HepG2 (cell line): Measurements from ENCODE around the gene IFT122. TPM values are rescaled to one million over a fixed set of nuclear protein-coding genes. Genes with fewer than 3 reads are reported as not detected.

ENCODE experiments used
- ATAC-seq: fragments of 200-7000 bp; cut with Tn5 transposase; 3 replicates; pipeline ENCODE4 v1.9.1; 2020; ENCODE audit warnings: mild to moderate bottlenecking, moderate library complexity
- BruUV-seq: library from RNA; stranded (reverse); fragments of 400-500 nt; replicated peaks from 2 replicates; lab custom pipeline; 2021; lab: Mats Ljungman, UMichigan
- CTCF ChIA-PET: fragments of 300-600 bp; formaldehyde crosslinking; extraction: SDS; loops from one replicate; lab custom pipeline; 2021; ENCODE audit warnings: low total read pairs, inconsistent platforms, low intra/inter-chr PET ratio; lab: Yijun Ruan, JAX
- POLR2A ChIA-PET: fragments of 350-600 bp; sonication (Branson Sonifier 250); formaldehyde crosslinking; loops from one replicate; lab custom pipeline; 2020; ENCODE audit warnings: antibody characterized with exemption, inconsistent platforms; lab: Yijun Ruan, JAX
- DNase-seq: peaks from one replicate; pipeline ENCODE4 v3.0.0-alpha.2; 2015; ENCODE audit warnings: low spot score
- FAIRE-seq: peaks from 3 replicates; lab custom pipeline; 2011; peaks lifted over from hg19 to GRCh38; lab: Jason Lieb, UNC
- H2AFZ ChIP-seq: one replicate; pipeline ENCODE4 v1.6.1; 2011; ENCODE audit warnings: low read length, inconsistent platforms
- H3K27ac ChIP-seq: fragments of 300-600 bp; 3 replicates; pipeline ENCODE4 v1.8.0; 2011; ENCODE audit warnings: mixed run types, mild to moderate bottlenecking, mixed read lengths, low read length, inconsistent platforms; ENCODE audit not compliant: insufficient read depth; ENCODE audit errors: extremely low read length
- H3K27me3 ChIP-seq, 2 experiments: fragments of 200-600 bp in 1 of 2; 2 replicates in 1 of 2; 3 replicates in 1 of 2; pipeline versions ENCODE4 v1.6.0 to v1.8.0; 2011; ENCODE audit warnings: low read length in 2 of 2, mild to moderate bottlenecking in 2 of 2, moderate library complexity in 2 of 2, inconsistent platforms in 1 of 2; ENCODE audit not compliant: insufficient read depth in 2 of 2, control insufficient read depth in 1 of 2
- H3K36me3 ChIP-seq, 2 experiments: fragments of 200-600 bp in 1 of 2; replicated peaks in 1 of 2; 2 replicates in 1 of 2; 3 replicates in 1 of 2; pipeline versions ENCODE4 v1.5.1 to v1.8.0; 2011; ENCODE audit warnings: low read length in 2 of 2, inconsistent platforms in 1 of 2; ENCODE audit not compliant: insufficient read depth in 2 of 2, control insufficient read depth in 1 of 2
- H3K4me1 ChIP-seq: 2 replicates; pipeline ENCODE4 v1.5.1; 2012; ENCODE audit warnings: low read length, inconsistent platforms; ENCODE audit not compliant: insufficient read depth
- H3K4me2 ChIP-seq: 2 replicates; pipeline ENCODE4 v1.6.0; 2011; ENCODE audit warnings: low read depth, low read length, inconsistent platforms
- H3K4me3 ChIP-seq, 3 experiments: fragments of 200-600 bp in 1 of 3; sonication (generic), shearing (Covaris generic) in 1 of 3; replicated peaks in 1 of 3; 2 replicates each; pipeline ENCODE4 v1.5.1; 2011 to 2016; ENCODE audit warnings: low read length in 3 of 3, inconsistent platforms in 2 of 3, low read depth in 2 of 3, mild to moderate bottlenecking in 2 of 3, control low read depth in 1 of 3, mixed read lengths in 1 of 3; ENCODE audit not compliant: insufficient read depth in 1 of 3
- H3K79me2 ChIP-seq: one replicate; pipeline ENCODE4 v1.6.1; 2011; ENCODE audit warnings: low read length, inconsistent platforms; ENCODE audit not compliant: insufficient read depth
- H3K9ac ChIP-seq: 2 replicates; pipeline ENCODE4 v1.6.0; 2011; ENCODE audit warnings: mild to moderate bottlenecking, low read depth, low read length, inconsistent platforms; ENCODE audit not compliant: insufficient read depth
- H3K9me3 ChIP-seq: 2 replicates; pipeline ENCODE4 v1.5.1; 2012; ENCODE audit warnings: mild to moderate bottlenecking, low read length
- H4K20me1 ChIP-seq: 2 replicates; pipeline ENCODE4 v1.6.0; 2011; ENCODE audit warnings: inconsistent platforms, mild to moderate bottlenecking, low read length, moderate library complexity; ENCODE audit not compliant: insufficient read depth
- ARID3A ChIP-seq: IDR thresholded peaks from 2 replicates; pipeline ENCODE4 v1.6.1; 2012; ENCODE audit warnings: low read depth, low read length, improper control_type of control experiment
- ATF5 ChIP-seq: sonication (generic); formaldehyde crosslinking; IDR thresholded peaks from 2 replicates; pipeline ENCODE4 v1.4.0; 2020; ENCODE audit warnings: mild to moderate bottlenecking, low read depth, missing genetic modification reagents
- CBX2 ChIP-seq, 2 experiments: fragments of 200-600 bp in 1 of 2; sonication (generic); formaldehyde crosslinking in 1 of 2; IDR thresholded peaks; 2 replicates each; pipeline versions ENCODE4 v1.7.0 to v1.8.1; 2018 to 2022; ENCODE audit warnings: low read depth in 2 of 2, low read length in 1 of 2, mild to moderate bottlenecking in 1 of 2, missing genetic modification reagents in 1 of 2
- CHD2 ChIP-seq: IDR thresholded peaks from 2 replicates; pipeline ENCODE4 v1.6.1; 2011; ENCODE audit warnings: low read depth, low read length, improper control_type of control experiment
- NR2F1 ChIP-seq, 2 experiments: fragments of 450-650 bp in 1 of 2; formaldehyde crosslinking in 1 of 2; IDR thresholded peaks; 2 replicates each; pipeline versions ENCODE4 v1.5.0 to v1.6.1; 2016 to 2020; ENCODE audit warnings: mild to moderate bottlenecking in 1 of 2, missing compliant biosample characterization in 1 of 2, missing genetic modification reagents in 1 of 2, moderate library complexity in 1 of 2
- NR2F6 ChIP-seq, 2 experiments: IDR thresholded peaks; 2 replicates each; pipeline ENCODE4 v1.6.1; 2016; ENCODE audit warnings: antibody characterized with exemption in 1 of 2, mild to moderate bottlenecking in 1 of 2
- SALL1 ChIP-seq: sonication (generic); formaldehyde crosslinking; IDR thresholded peaks from 2 replicates; pipeline ENCODE4 v1.8.0; 2022; ENCODE audit warnings: mild to moderate bottlenecking, missing genetic modification reagents
- TFDP2 ChIP-seq: sonication (generic); formaldehyde crosslinking; IDR thresholded peaks from 2 replicates; pipeline ENCODE4 v1.4.0; 2020; ENCODE audit warnings: missing genetic modification reagents
- TFE3 ChIP-seq: IDR thresholded peaks from 2 replicates; pipeline ENCODE4 v1.6.1; 2016
- TSC22D2 ChIP-seq: sonication (generic); formaldehyde crosslinking; IDR thresholded peaks from 2 replicates; pipeline ENCODE4 v1.5.1; 2020; ENCODE audit warnings: missing genetic modification reagents, mild to moderate bottlenecking, borderline replicate concordance
- UBTF ChIP-seq: sonication (generic); formaldehyde crosslinking; IDR thresholded peaks from 2 replicates; pipeline ENCODE4 v1.4.0; 2020; ENCODE audit warnings: mild to moderate bottlenecking, missing genetic modification reagents
- ZNF12 ChIP-seq: sonication (generic); formaldehyde crosslinking; IDR thresholded peaks from 2 replicates; pipeline ENCODE4 v1.5.0; 2020; ENCODE audit warnings: missing genetic modification reagents
- ZNF180 ChIP-seq: sonication (generic); formaldehyde crosslinking; IDR thresholded peaks from 2 replicates; pipeline ENCODE4 v1.4.0; 2020; ENCODE audit warnings: low read depth, missing genetic modification reagents, borderline replicate concordance
- ZNF264 ChIP-seq: sonication (generic); formaldehyde crosslinking; IDR thresholded peaks from 2 replicates; pipeline ENCODE4 v1.4.0; 2020; ENCODE audit warnings: missing genetic modification reagents
- ZNF367 ChIP-seq: sonication (generic); formaldehyde crosslinking; IDR thresholded peaks from 2 replicates; pipeline ENCODE4 v1.4.0; 2020; ENCODE audit warnings: missing genetic modification reagents, borderline replicate concordance
- ZSCAN20 ChIP-seq: sonication (generic); formaldehyde crosslinking; IDR thresholded peaks from 2 replicates; pipeline ENCODE4 v1.4.0; 2020; ENCODE audit warnings: missing genetic modification reagents, mild to moderate bottlenecking, borderline replicate concordance
- WGBS: methylation state at CpG from one replicate; pipeline ENCODE4 v1.1.6; 2017; ENCODE audit warnings: low lambda C conversion rate; 5-methylcytosine and 5-hydroxymethylcytosine counted together
- in situ Hi-C: cut with HindIII; loops from 2 replicates; pipeline ENCODE4 v1.10.0; 2017; ENCODE audit warnings: low pct_unique_long_range_greater_than_20kb; ENCODE audit not compliant: extremely low pct_ligation_motif_present
- intact Hi-C: fragments of 100-400 bp; cut with micrococcal nuclease; formaldehyde crosslinking; loops from one replicate; pipeline ENCODE4 v1.10.0; 2022; ENCODE audit not compliant: unreplicated experiment
- polyA plus RNA-seq, 8 experiments: library from polyadenylated mRNA; depleted of rRNA in 3 of 8; stranded (reverse) in 7 of 8; unstranded in 1 of 8; fragments of >200 nt; fragmentation: Illumina TruSeq in 4 of 8; extraction: Trizol in 4 of 8; gene quantifications; 2 replicates each; pipeline versions ENCODE4 v1.2.1 to v1.2.3, GENCODE V29; 2011 to 2016; ENCODE audit warnings: low read depth in 4 of 8, missing spikeins in 1 of 8, mixed read lengths in 1 of 8; ENCODE audit not compliant: insufficient read depth in 1 of 8
- total RNA-seq, 5 experiments: library from RNA; depleted of rRNA; stranded (reverse); fragments of >200 nt; fragmentation: Illumina TruSeq; extraction: Trizol; gene quantifications; 2 replicates each; pipeline ENCODE4 v1.2.3, GENCODE V29; 2016; ENCODE audit warnings: low read depth in 1 of 5

The IFT122 gene
- total and polyA plus RNA-seq, 2 of the 13 experiments (the other 11 are each of a cell fraction or from before 2014, with no cell fraction given), result 10.1 to 10.3 TPM

- H3K27me3 ChIP-seq, result no peaks in the 10 kb centered on the region
- no TSS peak for BruUV-seq
- peak; percentile 37 for FAIRE-seq
- peak overlapping the region; percentile 30 for H2AFZ ChIP-seq
- no peaks in the 10 kb centered on the region for H4K20me1 ChIP-seq
- H3K4me1 ChIP-seq, result peaks cover 79% of the 10 kb centered on the region
- no peaks in the 10 kb centered on the region for H3K9me3 ChIP-seq
- peak overlapping the region; percentile 3 to 59 (median 30); a peak in 4 of 6 replicates for H3K4me3 ChIP-seq
- peak overlapping the region; percentile 66 for H3K27ac ChIP-seq
- H3K4me2 ChIP-seq, result peak overlapping the region; percentile 81
- H3K79me2 ChIP-seq, result no peaks in the 10 kb centered on the region
- WGBS, result 0% methylated on average over 1 of the region's 1 CpG
- in situ Hi-C loops (no loop called here), intact Hi-C loops (no loop called here)
- H3K36me3 ChIP-seq, result no peaks in the 10 kb centered on the region
- POLR2A ChIA-PET, result interaction anchor here (0.7 to 3.6 kb wide), 15 partner anchors 8 to 219 kb away, joined by 3 to 33 read pairs (median 6); partner anchors contain the start of gene H1-8
- peak; percentile 64 for DNase-seq
- H3K9ac ChIP-seq, result peak overlapping the region; percentile 28
- peak; percentile 79 for ATAC-seq
- CTCF ChIA-PET, result no interaction called here
- TF ChIP-seq ARID3A (no peak), NR2F6 (IDR thresholded peaks at IDR 0.05) (peak; percentile 70), NR2F6 (CRISPR knock-in tag; IDR thresholded peaks at IDR 0.05) (peak; percentile 84), ZSCAN20 (CRISPR knock-in tag) (no peak), TFE3 (no peak), UBTF (CRISPR knock-in tag) (no peak), ATF5 (CRISPR knock-in tag) (no peak), CBX2 (IDR thresholded peaks at IDR 0.05; ENCODE audit: low read depth, low read length) (no peak), CBX2 (CRISPR knock-in tag; IDR thresholded peaks at IDR 0.05; ENCODE audit: low read depth) (no peak), TSC22D2 (0 out of 2 replicates have a peak, but pooled peaks have one; percentile 15), ZNF264 (CRISPR knock-in tag) (no peak), TFDP2 (CRISPR knock-in tag) (no peak), ZNF180 (no peak), SALL1 (CRISPR knock-in tag) (peak; percentile 17; the same call in 1 of the 2 replicates), CHD2 (no peak), ZNF367 (CRISPR knock-in tag) (no peak), ZNF12 (no peak), NR2F1 (CRISPR knock-in tag; IDR thresholded peaks at IDR 0.05) (peak; percentile 50 to 70)
These were observed 95.1 kb downstream of the IFT122 start for GRCh38 chr3:129535075-129535474.
